Parathyroid adenoma (tissue), 2 donors: Measurements from ENCODE around the gene ZSCAN5B.

Experiments
- H2AFZ ChIP-seq: fragments of 300-600 bp; sonication (generic); one replicate; pipeline ENCODE4 v1.7.0; 2017; ENCODE audit warnings: antibody characterized with exemption, mild to moderate bottlenecking
- H3K27ac ChIP-seq: fragments of 300-600 bp; sonication (generic); one replicate; pipeline ENCODE4 v1.7.0; 2017
- H3K27me3 ChIP-seq: fragments of 300-600 bp; sonication (generic); one replicate; pipeline ENCODE4 v1.7.0; 2017; ENCODE audit warnings: low read length; ENCODE audit not compliant: control insufficient read depth, insufficient read depth
- H3K36me3 ChIP-seq: fragments of 300-600 bp; sonication (generic); one replicate; pipeline ENCODE4 v1.7.0; 2017; ENCODE audit warnings: low read length; ENCODE audit not compliant: control insufficient read depth, insufficient read depth
- H3K4me1 ChIP-seq: fragments of 300-600 bp; sonication (generic); one replicate; pipeline ENCODE4 v1.7.0; 2017; ENCODE audit warnings: control low read depth
- H3K4me2 ChIP-seq: fragments of 300-600 bp; sonication (generic); one replicate; pipeline ENCODE4 v1.7.0; 2017; ENCODE audit warnings: low read length
- H3K4me3 ChIP-seq: fragments of 300-600 bp; sonication (generic); one replicate; pipeline ENCODE4 v1.7.0; 2017; ENCODE audit warnings: low read depth, low read length
- H3K79me2 ChIP-seq: fragments of 300-600 bp; sonication (generic); one replicate; pipeline ENCODE4 v1.7.0; 2017; ENCODE audit warnings: control low read depth
- H3K9ac ChIP-seq: fragments of 300-600 bp; sonication (generic); one replicate; pipeline ENCODE4 v1.7.0; 2017; ENCODE audit warnings: mild to moderate bottlenecking
- H3K9me3 ChIP-seq: fragments of 300-600 bp; sonication (generic); one replicate; pipeline ENCODE4 v1.7.0; 2017; ENCODE audit warnings: low read length; ENCODE audit not compliant: control insufficient read depth
- TF ChIP-seq, protein P1 (sequence below): fragments of 300-600 bp; sonication (generic); IDR thresholded peaks from one replicate; pipeline ENCODE4 v1.7.0; 2017; ENCODE audit warnings: antibody characterized with exemption, mild to moderate bottlenecking
- donor health status: primary hyperparathyroidism.

Gene ZSCAN5B

DNA sequence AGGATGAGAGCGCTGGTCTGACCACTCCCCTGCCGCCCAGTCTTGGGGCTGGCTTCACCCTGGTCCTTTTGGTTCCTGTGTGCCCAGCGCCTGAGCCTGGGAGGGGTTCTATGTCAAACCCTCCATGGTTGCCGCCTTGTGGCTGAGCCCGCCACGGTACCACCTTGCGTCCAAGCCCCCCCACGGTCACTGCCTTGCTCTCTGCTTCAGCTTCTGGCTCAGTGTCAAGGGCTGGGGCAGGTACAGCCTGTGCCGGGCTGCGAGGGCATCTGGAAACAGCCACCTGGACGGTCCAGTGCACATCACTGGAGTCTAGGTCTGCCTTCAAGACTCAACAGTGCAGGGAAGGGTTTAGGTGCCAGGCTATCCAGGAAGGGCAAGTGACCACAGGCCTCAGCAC lies 36.0 kb downstream of the ZSCAN5B start:
- no peaks in the 10 kb centered on the region for H3K36me3 ChIP-seq
- no peaks in the 10 kb centered on the region for H3K79me2 ChIP-seq
- TF ChIP-seq, protein P1, sequence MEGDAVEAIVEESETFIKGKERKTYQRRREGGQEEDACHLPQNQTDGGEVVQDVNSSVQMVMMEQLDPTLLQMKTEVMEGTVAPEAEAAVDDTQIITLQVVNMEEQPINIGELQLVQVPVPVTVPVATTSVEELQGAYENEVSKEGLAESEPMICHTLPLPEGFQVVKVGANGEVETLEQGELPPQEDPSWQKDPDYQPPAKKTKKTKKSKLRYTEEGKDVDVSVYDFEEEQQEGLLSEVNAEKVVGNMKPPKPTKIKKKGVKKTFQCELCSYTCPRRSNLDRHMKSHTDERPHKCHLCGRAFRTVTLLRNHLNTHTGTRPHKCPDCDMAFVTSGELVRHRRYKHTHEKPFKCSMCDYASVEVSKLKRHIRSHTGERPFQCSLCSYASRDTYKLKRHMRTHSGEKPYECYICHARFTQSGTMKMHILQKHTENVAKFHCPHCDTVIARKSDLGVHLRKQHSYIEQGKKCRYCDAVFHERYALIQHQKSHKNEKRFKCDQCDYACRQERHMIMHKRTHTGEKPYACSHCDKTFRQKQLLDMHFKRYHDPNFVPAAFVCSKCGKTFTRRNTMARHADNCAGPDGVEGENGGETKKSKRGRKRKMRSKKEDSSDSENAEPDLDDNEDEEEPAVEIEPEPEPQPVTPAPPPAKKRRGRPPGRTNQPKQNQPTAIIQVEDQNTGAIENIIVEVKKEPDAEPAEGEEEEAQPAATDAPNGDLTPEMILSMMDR = no peak
- H3K9ac ChIP-seq = no peak overlapping the region
- no peak overlapping the region for H2AFZ ChIP-seq
- no peaks in the 10 kb centered on the region for H3K4me1 ChIP-seq
- H3K27ac ChIP-seq = no peak overlapping the region
- H3K9me3 ChIP-seq = no peaks in the 10 kb centered on the region
- H3K27me3 ChIP-seq = no peaks in the 10 kb centered on the region
- no peak overlapping the region for H3K4me3 ChIP-seq
- H3K4me2 ChIP-seq = no peak overlapping the region

DNA sequence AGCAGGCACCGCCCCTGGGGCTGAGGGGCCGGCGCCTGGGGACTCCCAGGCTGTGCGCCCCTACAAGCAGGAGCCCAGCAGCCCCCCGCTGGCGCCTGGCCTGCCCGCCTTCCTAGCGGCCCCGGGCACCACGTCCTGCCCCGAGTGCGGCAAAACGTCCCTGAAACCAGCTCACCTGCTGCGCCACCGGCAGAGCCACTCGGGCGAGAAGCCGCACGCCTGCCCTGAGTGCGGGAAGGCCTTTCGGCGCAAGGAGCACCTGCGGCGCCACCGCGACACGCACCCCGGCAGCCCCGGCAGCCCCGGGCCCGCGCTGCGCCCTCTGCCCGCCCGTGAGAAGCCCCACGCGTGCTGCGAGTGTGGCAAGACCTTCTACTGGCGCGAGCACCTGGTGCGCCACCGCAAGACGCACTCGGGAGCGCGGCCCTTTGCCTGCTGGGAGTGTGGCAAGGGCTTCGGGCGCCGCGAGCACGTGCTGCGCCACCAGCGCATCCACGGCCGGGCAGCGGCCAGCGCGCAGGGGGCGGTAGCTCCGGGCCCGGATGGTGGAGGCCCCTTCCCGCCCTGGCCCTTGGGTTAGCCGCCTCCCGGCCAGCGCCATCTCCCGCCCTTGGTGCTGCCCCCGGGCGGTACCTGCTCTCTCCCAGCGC lies 37.8 kb downstream of the ZSCAN5B start:
- Histone ChIP-seq H3K36me3 (no peaks in the 10 kb centered on the region), H3K27me3 (no peaks in the 10 kb centered on the region), H3K4me3 (no peak overlapping the region), H3K9me3 (no peaks in the 10 kb centered on the region), H3K4me2 (no peak overlapping the region), H3K4me1 (no peaks in the 10 kb centered on the region), H3K79me2 (no peaks in the 10 kb centered on the region), H3K27ac (no peak overlapping the region), H3K9ac (no peak overlapping the region), H2AFZ (no peak overlapping the region)
- TF ChIP-seq, protein P1 = no peak

DNA sequence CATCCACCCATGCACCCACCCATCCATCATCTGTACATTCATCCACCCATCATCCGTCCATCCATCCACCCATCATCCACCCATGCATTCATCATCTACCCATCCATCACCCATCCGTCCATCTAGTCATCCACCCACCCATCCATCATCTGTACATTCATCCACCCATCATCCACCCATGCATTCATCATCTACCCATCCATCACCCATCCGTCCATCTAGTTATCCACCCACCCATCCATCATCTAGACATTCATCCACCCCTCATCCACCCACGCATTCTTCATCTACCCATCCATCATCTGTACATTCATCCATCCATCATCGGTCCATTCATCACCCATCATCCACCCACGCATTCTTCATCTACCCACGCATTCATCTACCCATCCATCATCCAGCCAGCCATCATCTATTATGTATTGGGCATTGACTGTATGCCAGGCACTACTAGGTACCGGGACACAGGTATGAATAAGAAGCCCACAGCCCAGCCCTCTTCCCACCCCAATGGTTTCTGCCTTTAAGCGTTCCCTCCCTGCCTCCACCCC lies 38.5 kb downstream of the ZSCAN5B start:
- TF ChIP-seq, protein P1 = no peak
- Histone ChIP-seq H2AFZ (no peak overlapping the region), H3K4me3 (no peak overlapping the region), H3K4me2 (no peak overlapping the region), H3K9me3 (no peaks in the 10 kb centered on the region), H3K9ac (no peak overlapping the region), H3K4me1 (no peaks in the 10 kb centered on the region), H3K36me3 (no peaks in the 10 kb centered on the region), H3K27me3 (no peaks in the 10 kb centered on the region), H3K27ac (no peak overlapping the region), H3K79me2 (no peaks in the 10 kb centered on the region)

DNA sequence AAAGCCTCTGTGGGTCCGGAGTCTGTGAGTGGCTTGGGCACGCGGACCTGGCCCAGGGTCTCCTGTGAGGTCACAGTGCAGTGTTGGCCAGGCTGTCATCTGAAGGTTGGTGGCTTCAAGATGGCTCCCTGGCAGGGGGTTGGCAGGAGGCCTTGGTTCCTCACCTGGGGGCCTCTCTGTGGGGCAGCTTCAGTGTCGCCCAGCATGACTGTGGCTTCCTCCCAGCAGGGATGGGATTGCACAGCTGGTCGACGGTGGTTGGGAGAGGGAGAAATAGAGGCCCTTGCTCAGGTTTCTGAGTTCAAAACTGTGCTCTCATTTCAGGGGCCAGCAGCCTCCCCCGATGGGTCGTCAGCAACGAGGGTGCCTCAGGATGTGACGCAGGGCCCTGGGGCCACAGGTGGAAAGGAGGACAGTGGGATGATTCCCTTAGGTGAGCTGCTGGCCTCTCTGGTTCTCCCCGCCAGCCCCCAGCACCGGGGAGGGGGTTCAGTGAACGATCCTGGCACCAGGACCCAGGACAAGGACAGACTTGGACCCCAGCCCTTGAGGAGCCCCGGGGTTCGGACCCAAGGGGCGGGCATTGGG lies 39.3 kb downstream of the ZSCAN5B start:
- Histone ChIP-seq H3K27ac (no peak overlapping the region), H3K9ac (no peak overlapping the region), H2AFZ (no peak overlapping the region), H3K9me3 (no peaks in the 10 kb centered on the region), H3K27me3 (no peaks in the 10 kb centered on the region), H3K4me2 (no peak overlapping the region), H3K4me3 (no peak overlapping the region), H3K79me2 (no peaks in the 10 kb centered on the region), H3K4me1 (no peaks in the 10 kb centered on the region), H3K36me3 (no peaks in the 10 kb centered on the region)
- TF ChIP-seq, protein P1 = no peak
